Endothelial cell of umbilical vein (primary cell): Measurements from ENCODE around the gene GLTP. TPM values are rescaled to one million over a fixed set of nuclear protein-coding genes. Genes with fewer than 3 reads are reported as not detected.
"Not testable (repeated sequence)": the region's sequence is repeated elsewhere in the genome, so short reads cannot be mapped to it uniquely, and the experiment has no call there.

ENCODE experiments used
- Bru-seq: library from RNA; stranded (reverse); fragments of 400-500 nt; gene quantifications from one replicate; lab custom pipeline; 2021; lab: Mats Ljungman, UMichigan
- BruChase-seq, 2 experiments: library from RNA; stranded (reverse); fragments of 400-500 nt; gene quantifications; one replicate each; lab custom pipeline; 2021; lab: Mats Ljungman, UMichigan
- BruUV-seq: library from RNA; stranded (reverse); fragments of 400-500 nt; replicated peaks from 2 replicates; lab custom pipeline; 2021; lab: Mats Ljungman, UMichigan
- CTCF ChIA-PET: fragments of 300-600, 350-600 bp; sonication (Branson Sonifier 250); formaldehyde crosslinking; loops from one replicate; lab custom pipeline; 2021; ENCODE audit warnings: antibody characterized with exemption, inconsistent platforms; lab: Charles Lee
- POLR2A ChIA-PET: fragments of 300-600, 350-600 bp; sonication (Branson Sonifier 250); formaldehyde crosslinking; loops from one replicate; lab custom pipeline; 2021; ENCODE audit warnings: antibody characterized with exemption, inconsistent platforms; lab: Charles Lee
- DNase-seq: peaks from one replicate; pipeline ENCODE4 v3.0.0-alpha.2; 2011; ENCODE audit warnings: low read depth, low spot score
- FAIRE-seq: peaks from 2 replicates; lab custom pipeline; 2011; peaks lifted over from hg19 to GRCh38; lab: Jason Lieb, UNC
- H2AFZ ChIP-seq: 2 replicates; pipeline ENCODE4 v1.6.0; 2012; ENCODE audit warnings: low read depth, low read length, control low read depth, inconsistent platforms
- H3K27ac ChIP-seq: 2 replicates; pipeline ENCODE4 v1.5.1; 2011; ENCODE audit warnings: low read depth, mild to moderate bottlenecking, control low read depth, low read length, moderate library complexity; ENCODE audit not compliant: insufficient read depth
- H3K27me3 ChIP-seq, 2 experiments: 2 replicates each; pipeline versions ENCODE4 v1.6.0 to v1.6.1; 2011; ENCODE audit warnings: low read length in 2 of 2, mixed read lengths in 1 of 2; ENCODE audit not compliant: control insufficient read depth in 2 of 2, insufficient read depth in 2 of 2
- H3K36me3 ChIP-seq, 2 experiments: 2 replicates in 1 of 2; 3 replicates in 1 of 2; pipeline ENCODE4 v1.5.1; 2011; ENCODE audit warnings: low read length in 2 of 2, mild to moderate bottlenecking in 1 of 2, moderate library complexity in 1 of 2; ENCODE audit not compliant: control insufficient read depth in 2 of 2, insufficient read depth in 2 of 2; ENCODE audit errors: extremely low read depth in 1 of 2
- H3K4me1 ChIP-seq: 3 replicates; pipeline ENCODE4 v1.5.1; 2011; ENCODE audit warnings: mild to moderate bottlenecking, low read length; ENCODE audit not compliant: control insufficient read depth, insufficient read depth; ENCODE audit errors: extremely low read depth
- H3K4me2 ChIP-seq: 2 replicates; pipeline ENCODE4 v1.6.1; 2011; ENCODE audit warnings: low read length, control low read depth, mixed read lengths; ENCODE audit not compliant: insufficient read depth
- H3K4me3 ChIP-seq, 3 experiments: fragments of 200-600 bp in 1 of 3; sonication (generic), shearing (Covaris generic) in 1 of 3; replicated peaks in 1 of 3; 2 replicates each; pipeline ENCODE4 v1.5.1; 2011 to 2016; ENCODE audit warnings: control low read depth in 3 of 3, low read length in 3 of 3, mild to moderate bottlenecking in 2 of 3, inconsistent platforms in 1 of 3, low read depth in 1 of 3, moderate library complexity in 1 of 3; ENCODE audit not compliant: insufficient read depth in 1 of 3
- H3K79me2 ChIP-seq: 2 replicates; pipeline ENCODE4 v1.6.0; 2012; ENCODE audit warnings: low read length, inconsistent platforms; ENCODE audit not compliant: control insufficient read depth, insufficient read depth
- H3K9ac ChIP-seq: replicated peaks from 2 replicates; pipeline ENCODE3; 2011; ENCODE audit warnings: low read length, control low read depth; ENCODE audit not compliant: insufficient read depth; ENCODE audit errors: extremely low read depth
- H3K9me1 ChIP-seq: replicated peaks from 3 replicates; pipeline ENCODE4 v1.6.0; 2011; ENCODE audit warnings: mild to moderate bottlenecking, low read length; ENCODE audit not compliant: control insufficient read depth, insufficient read depth; ENCODE audit errors: extremely low read depth
- H3K9me3 ChIP-seq: replicated peaks from 2 replicates; pipeline ENCODE4 v1.5.1; 2012; ENCODE audit warnings: low read length, inconsistent platforms; ENCODE audit not compliant: control insufficient read depth, insufficient read depth
- H4K20me1 ChIP-seq: replicated peaks from 2 replicates; pipeline ENCODE3; 2011; ENCODE audit warnings: mild to moderate bottlenecking, low read length; ENCODE audit not compliant: control insufficient read depth, insufficient read depth; ENCODE audit errors: extremely low read depth
- CTCF ChIP-seq, 2 donors: IDR thresholded peaks; 1 replicate in 1 of 2; 2 replicates in 1 of 2; pipeline ENCODE4 v1.5.1; 2011; ENCODE audit warnings: low read length in 2 of 2, mild to moderate bottlenecking in 2 of 2, moderate library complexity in 2 of 2, control low read depth in 1 of 2, inconsistent platforms in 1 of 2, low read depth in 1 of 2; ENCODE audit not compliant: insufficient read depth in 1 of 2; ENCODE audit errors: extremely low read depth in 1 of 2
- EZH2 ChIP-seq: IDR thresholded peaks from 2 replicates; pipeline ENCODE4 v1.6.1; 2012; ENCODE audit warnings: borderline replicate concordance, low read depth, mild to moderate bottlenecking, moderate library complexity, low read length, inconsistent platforms; ENCODE audit not compliant: severe bottlenecking
- FOS ChIP-seq: IDR thresholded peaks from 2 replicates; pipeline ENCODE4 v1.6.1; 2011; ENCODE audit warnings: mild to moderate bottlenecking, low read length, moderate library complexity, borderline replicate concordance; ENCODE audit not compliant: insufficient read depth
- GATA2 ChIP-seq: IDR thresholded peaks from 2 replicates; pipeline ENCODE4 v1.7.0; 2011; ENCODE audit warnings: low read depth, mild to moderate bottlenecking, moderate library complexity, mixed read lengths, low read length; ENCODE audit not compliant: insufficient read length, insufficient read depth
- JUN ChIP-seq: IDR thresholded peaks from 2 replicates; pipeline ENCODE4 v1.6.1; 2011; ENCODE audit warnings: borderline replicate concordance, low read depth; ENCODE audit not compliant: insufficient read length, insufficient read depth
- MAX ChIP-seq: IDR thresholded peaks from 2 replicates; pipeline ENCODE4 v1.6.1; 2011; ENCODE audit not compliant: insufficient read depth, insufficient read length
- MYC ChIP-seq: IDR thresholded peaks from one replicate; pipeline ENCODE4 v1.6.1; 2011; ENCODE audit warnings: mild to moderate bottlenecking, low read depth, low read length
- POLR2A ChIP-seq: IDR thresholded peaks from 2 replicates; pipeline ENCODE4 v1.6.1; 2012; ENCODE audit warnings: low read depth, mild to moderate bottlenecking, control low read depth, low read length
- POLR2AphosphoS5 ChIP-seq: IDR thresholded peaks from 2 replicates; pipeline ENCODE4 v1.6.1; 2012; ENCODE audit warnings: low read depth, mild to moderate bottlenecking, control low read depth, low read length, moderate library complexity; ENCODE audit not compliant: insufficient read depth
- dilution Hi-C: fragments of 300-500 bp; cut with MboI; formaldehyde crosslinking; loops from one replicate; pipeline ENCODE4 v1.15.0; 2019; ENCODE audit warnings: low sequenced_read_pairs; ENCODE audit not compliant: extremely low pct_ligation_motif_present
- intact Hi-C: fragments of 100-400 bp; cut with micrococcal nuclease; formaldehyde crosslinking; loops from one replicate; pipeline ENCODE4 v1.10.0; 2022
- long read RNA-seq: library from polyadenylated mRNA; stranded (forward); transcript quantifications from one replicate; pipeline ENCODE4 v2.0.0, GENCODE V29; 2021
- polyA minus RNA-seq, 3 experiments: library from RNA; depleted of rRNA, polyadenylated mRNA; stranded (reverse); fragments of >200 nt; gene quantifications; 1 replicate in 1 of 3; 2 replicates in 2 of 3; pipeline ENCODE4 v1.2.3, GENCODE V29; 2011
- polyA plus RNA-seq, 4 experiments: library from polyadenylated mRNA; depleted of rRNA in 3 of 4; stranded (reverse) in 3 of 4; unstranded in 1 of 4; fragments of >200 nt; gene quantifications; 2 replicates each; pipeline versions ENCODE4 v1.2.1 to v1.2.3, GENCODE V29; 2011 to 2012; ENCODE audit warnings: missing spikeins in 1 of 4
- total RNA-seq: library from RNA; stranded (reverse); gene quantifications from 2 replicates; pipeline ENCODE4 v1.2.3, GENCODE V29; 2021

GLTP gene
- 46.6 and 48.0 TPM in 2 replicates for total RNA-seq
- 20.1 and 21.5 TPM in 2 replicates for polyA plus RNA-seq
- polyA plus RNA-seq (2011; cell fraction: cytosol; rRNA removed) = 50.6 and 51.7 TPM in 2 replicates
- 10.4 and 16.5 TPM in 2 replicates for polyA plus RNA-seq (2011; cell fraction: nucleus; rRNA removed)
- polyA plus RNA-seq (2012) = 45.2 and 53.0 TPM in 2 replicates
- 32.0 and 36.3 TPM in 2 replicates for polyA minus RNA-seq
- 22.4 TPM for polyA minus RNA-seq (2011; cell fraction: cytosol; rRNA and poly(A)+ RNA removed)
- 6.1 and 6.6 TPM in 2 replicates for polyA minus RNA-seq (2011; cell fraction: nucleus; rRNA and poly(A)+ RNA removed)
- Bru-seq, nascent RNA = percentile 66 among the genes with signal in this experiment
- percentile 84 among the genes with signal in this experiment for BruChase-seq, experiment 1, labeled RNA remaining after a 6-hour chase
- BruChase-seq, experiment 2, labeled RNA remaining after a 2-hour chase = percentile 74 among the genes with signal in this experiment
- long read RNA-seq, transcript GLTP-201 (5 exons, 2,356 nt) = major isoform, 127 of 140 reads
- long read RNA-seq, partial matches to known transcripts = 5 of 140 reads
- long read RNA-seq, other reads (novel, unspliced or antisense) = 5 of 140 reads

- no peak for TF ChIP-seq MAX
- TF ChIP-seq FOS = no peak
- no peak for TF ChIP-seq GATA2
- peak; percentile 78 for TF ChIP-seq POLR2AphosphoS5
- TF ChIP-seq EZH2 = no peak
- no peak for TF ChIP-seq JUN
- TF ChIP-seq POLR2A = peak; percentile 77
- TF ChIP-seq MYC = no peak
- TF ChIP-seq CTCF (IDR thresholded peaks at IDR 0.05; ENCODE audit: extremely low read depth in 1 of 2, insufficient read depth in 1 of 2, low read depth in 1 of 2, low read length in 2 of 2) = peak; percentile 38 to 68
- intact Hi-C loops (loop anchor here (1.0 to 2.0 kb wide), 5 partner anchors 8 to 361 kb away; partner anchors contain the start of gene TCHP), dilution Hi-C loops (no loop called here)
- Histone ChIP-seq H3K9me1 (no peaks in the 10 kb centered on the region), H2AFZ (peak within 1 kb of the TSS; percentile 95), H3K79me2 (peaks cover 23% of the 10 kb centered on the region), H3K9me3 (no peaks in the 10 kb centered on the region), H3K36me3 (no peaks in the 10 kb centered on the region), H3K4me2 (peak within 1 kb of the TSS; percentile 75), H3K9ac (peak within 1 kb of the TSS; percentile 69), H3K4me1 (peaks cover 17% of the 10 kb centered on the region), H3K27ac (peak within 1 kb of the TSS; percentile 40), H4K20me1 (no peaks in the 10 kb centered on the region), H3K27me3 (no peaks in the 10 kb centered on the region), H3K4me3 (peak within 1 kb of the TSS; percentile 50 to 79 (median 76))
- CTCF ChIA-PET = interaction anchor here (1.0 to 3.8 kb wide), 2 partner anchors 27 to 75 kb away, joined by 3 to 27 read pairs; no protein-coding TSS in a partner anchor
- DNase-seq (peak; percentile 80), FAIRE-seq (peak; percentile 64)
- POLR2A ChIA-PET = no interaction called here
- no TSS peak for BruUV-seq
Observed at GRCh38 chr12:109880043-109880931, at the start of gene GLTP. Gene GLTP, minus strand, starts transcription at chr12:109880541. Its CDS starts 167 bp downstream, at chr12:109880374.

- H3K9me1 ChIP-seq, DNase-seq, H3K9me3 ChIP-seq, H2AFZ ChIP-seq, H3K4me1 ChIP-seq, H3K9ac ChIP-seq, FAIRE-seq, H3K79me2 ChIP-seq, H4K20me1 ChIP-seq, dilution Hi-C loops, H3K4me2 ChIP-seq, BruUV-seq, H3K27me3 ChIP-seq, H3K27ac ChIP-seq, POLR2A ChIA-PET, intact Hi-C loops, H3K4me3 ChIP-seq: not testable (repeated sequence)
- CTCF ChIA-PET = interaction anchor here (1.1 to 9.7 kb wide), 7 partner anchors 9 to 78 kb away, joined by 3 to 147 read pairs (median 8); partner anchors contain the start of gene TCHP
- peaks cover 13 to 28% of the 10 kb centered on the region in 2 experiments for H3K36me3 ChIP-seq
Observed at GRCh38 chr12:109929326-109929725, 49.0 kb upstream of the GLTP start.
